Tibial nerve (tissue), 4 donors: ENCODE data around the gene C5. TPM values are rescaled to one million over a fixed set of nuclear protein-coding genes. Genes with fewer than 3 reads are reported as not detected.

Experiments
- DNase-seq, 2 donors: peaks; one replicate each; pipeline ENCODE4 v3.0.0-alpha.2; 2019; ENCODE audit warnings: low spot score in 2 of 2
- H3K27ac ChIP-seq, 4 donors: fragments of 200-600 bp; sonication (generic) in 3 of 4; one replicate each; pipeline ENCODE4 v1.5.1; 2017 to 2019; ENCODE audit warnings: mild to moderate bottlenecking in 1 of 4
- H3K27me3 ChIP-seq, 2 donors: fragments of 200-600 bp; sonication (generic) in 1 of 2; one replicate each; pipeline versions ENCODE4 v1.5.1 to v1.6.0; 2017 to 2019
- H3K36me3 ChIP-seq, 3 donors: fragments of 200-600 bp; sonication (generic); one replicate each; pipeline ENCODE4 v1.5.1; 2018 to 2019
- H3K4me1 ChIP-seq, 4 donors: fragments of 200-600 bp; sonication (generic) in 3 of 4; one replicate each; pipeline ENCODE4 v1.5.1; 2017 to 2019
- H3K4me3 ChIP-seq, 4 donors: fragments of 200-600 bp; sonication (generic) in 3 of 4; one replicate each; pipeline ENCODE4 v1.5.1; 2017 to 2019; ENCODE audit warnings: mild to moderate bottlenecking in 1 of 4, moderate library complexity in 1 of 4
- H3K9me3 ChIP-seq, 4 donors: fragments of 200-600 bp; sonication (generic) in 3 of 4; one replicate each; pipeline ENCODE4 v1.5.1; 2017 to 2019
- CTCF ChIP-seq, 5 experiments: fragments of 200-600 bp in 3 of 5; fragments of 450-650 bp in 2 of 5; sonication (generic) in 3 of 5; IDR thresholded peaks; one replicate each; pipeline ENCODE4 v1.5.1; 2016 to 2019; ENCODE audit warnings: antibody characterized with exemption in 5 of 5, mild to moderate bottlenecking in 3 of 5, moderate library complexity in 2 of 5
- EP300 ChIP-seq, 2 donors: sonication (generic); formaldehyde crosslinking; IDR thresholded peaks; one replicate each; pipeline ENCODE4 v1.6.1; 2017; ENCODE audit warnings: antibody characterized with exemption in 2 of 2, mild to moderate bottlenecking in 1 of 2
- POLR2A ChIP-seq, 2 donors: fragments of 450-650 bp; IDR thresholded peaks; one replicate each; pipeline ENCODE4 v1.6.1; 2017; ENCODE audit warnings: antibody characterized with exemption in 2 of 2, mild to moderate bottlenecking in 2 of 2, moderate library complexity in 2 of 2
- WGBS, 2 donors: methylation state at CpG; one replicate each; pipeline ENCODE4 v1.1.5; 2018; 5-methylcytosine and 5-hydroxymethylcytosine counted together
- total RNA-seq, 4 donors: library from RNA; depleted of rRNA; stranded (reverse); fragments of >200 nt; gene quantifications; one replicate each; pipeline ENCODE4 v1.1.0, GENCODE V29; 2016

The C5 gene
- total RNA-seq, 4 donors from 2014 or later = 18.9 to 33.0 (median 23.2) TPM

DNA sequence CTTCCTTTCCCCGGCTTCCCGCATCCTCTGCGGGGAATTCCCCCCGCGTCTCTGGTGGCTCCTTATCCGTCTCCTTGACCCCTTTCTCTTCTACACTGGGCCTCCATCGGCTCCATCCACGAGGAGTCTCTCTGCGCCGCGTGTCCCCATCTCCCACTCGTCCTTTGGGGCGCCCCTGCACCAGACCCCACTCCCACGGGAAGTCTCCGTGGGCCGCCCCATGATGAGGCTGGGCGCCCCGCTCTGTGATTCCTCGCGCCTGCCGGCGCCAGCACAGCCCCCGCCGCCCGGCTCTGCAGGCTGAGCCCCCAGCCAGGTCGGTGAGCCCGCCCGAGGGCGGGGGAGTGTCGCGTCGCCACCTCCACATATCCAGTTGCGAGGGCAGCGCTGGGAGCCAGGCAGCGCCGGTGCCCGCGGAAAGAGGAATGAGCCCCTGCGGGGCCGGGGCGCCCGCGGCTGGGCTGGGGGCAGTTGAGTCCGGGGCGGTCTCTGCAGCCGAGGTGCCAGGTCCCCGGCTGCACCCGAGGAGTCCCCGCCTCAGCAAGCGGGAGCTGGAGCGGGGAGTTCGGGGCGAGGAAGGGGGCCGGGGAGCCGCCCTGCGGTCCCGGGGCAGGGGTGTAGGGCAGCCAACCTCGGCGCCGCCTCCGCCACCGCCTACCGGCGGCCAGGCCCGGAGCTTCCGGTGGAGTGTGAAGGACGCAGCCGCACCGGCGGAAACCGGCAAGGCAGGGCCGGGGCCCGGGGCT lies 121.4 kb downstream of the C5 start:
- peaks cover 0 to 63% (median 39%) of the 10 kb centered on the region in 4 donors for H3K4me1 ChIP-seq
- no peaks in the 10 kb centered on the region for H3K36me3 ChIP-seq
- WGBS, 2 donors = 1% methylated on average over 22 to 51 of the region's 73 CpGs
- H3K4me3 ChIP-seq = peak overlapping the region; percentile 54 to 84 (median 66)
- no peaks in the 10 kb centered on the region for H3K9me3 ChIP-seq
- H3K27me3 ChIP-seq = no peaks in the 10 kb centered on the region
- peak overlapping the region; percentile 75 to 97 (median 95) for H3K27ac ChIP-seq
- peak; percentile 51 to 59 for DNase-seq
- peak in 1 of 2 donors; percentile 55 for TF ChIP-seq POLR2A (IDR thresholded peaks at IDR 0.05)
- peak; percentile 15 to 66 (median 18) for TF ChIP-seq CTCF (IDR thresholded peaks at IDR 0.05)
- TF ChIP-seq EP300 (IDR thresholded peaks at IDR 0.05) = peak in 1 of 2 donors; percentile 71

- no peaks in the 10 kb centered on the region for H3K36me3 ChIP-seq
- TF ChIP-seq EP300 (IDR thresholded peaks at IDR 0.05) (no peak), POLR2A (IDR thresholded peaks at IDR 0.05) (no peak), CTCF (IDR thresholded peaks at IDR 0.05) (no peak)
- no peaks in the 10 kb centered on the region for H3K27me3 ChIP-seq
- no peaks in the 10 kb centered on the region for H3K9me3 ChIP-seq
- 39 to 55% methylated on average over 14 of the region's 14 CpGs for WGBS, 2 donors
- H3K27ac ChIP-seq = peak overlapping the region; percentile 75 to 97 (median 95)
- no peak for DNase-seq
- H3K4me1 ChIP-seq = peaks cover 0 to 59% (median 39%) of the 10 kb centered on the region in 4 donors
- peak overlapping the region; percentile 54 to 84 (median 66) for H3K4me3 ChIP-seq
Observed at GRCh38 chr9:120928015-120928482, 122.0 kb downstream of the C5 start.

GRCh38 chr9:120927269-120928014 lies 122.6 kb downstream of the C5 start:
- Histone ChIP-seq H3K4me1 (peaks cover 0 to 54% (median 38%) of the 10 kb centered on the region in 4 donors), H3K9me3 (no peaks in the 10 kb centered on the region), H3K4me3 (peak overlapping the region in 2 of 4 donors; percentile 54 to 84), H3K36me3 (no peaks in the 10 kb centered on the region), H3K27me3 (no peaks in the 10 kb centered on the region), H3K27ac (peak overlapping the region; percentile 75 to 97 (median 95))
- no peak for DNase-seq
- 58 to 68% methylated on average over 7 to 8 of the region's 8 CpGs for WGBS, 2 donors
- TF ChIP-seq CTCF (IDR thresholded peaks at IDR 0.05) = no peak

DNA sequence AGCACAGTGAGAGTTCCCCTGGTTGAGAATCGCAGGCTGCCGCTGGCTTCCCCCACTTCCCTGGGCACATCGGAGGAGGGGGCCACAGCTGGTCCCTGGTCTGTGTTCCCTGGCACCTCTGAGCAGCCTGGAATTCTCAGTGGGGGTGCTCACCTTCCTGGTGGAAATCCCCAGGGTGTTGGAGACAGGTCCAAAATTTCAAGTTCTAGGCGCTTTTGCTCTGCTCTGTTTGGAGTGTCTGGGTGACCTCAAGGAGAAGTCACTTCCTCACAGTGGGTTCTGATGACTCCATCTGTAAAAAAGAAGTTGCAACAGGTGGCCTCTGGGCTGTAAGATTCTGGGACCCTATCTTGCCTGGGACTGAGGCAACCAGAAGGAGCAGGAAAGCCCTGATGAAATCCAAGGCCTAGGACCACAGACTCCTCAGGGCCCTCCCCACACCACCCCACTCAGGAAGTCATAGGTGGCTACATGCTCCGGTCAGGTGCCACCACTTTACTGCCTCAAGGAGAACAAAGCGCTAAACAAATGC lies 123.6 kb downstream of the C5 start, which contains the start of gene TRAF1:
Gene TRAF1 (minus strand): TSS at position 400 of the 532 bp plus-strand sequence. CDS start 721 bp downstream, outside the sequence.
- DNase-seq = no peak
- peaks cover 0 to 50% (median 34%) of the 10 kb centered on the region in 4 donors for H3K4me1 ChIP-seq
- H3K9me3 ChIP-seq = no peaks in the 10 kb centered on the region
- 68 to 75% methylated on average over 6 of the region's 6 CpGs for WGBS, 2 donors
- TF ChIP-seq CTCF (IDR thresholded peaks at IDR 0.05) (no peak), EP300 (IDR thresholded peaks at IDR 0.05) (no peak)
- H3K36me3 ChIP-seq = no peaks in the 10 kb centered on the region
- no peaks in the 10 kb centered on the region for H3K27me3 ChIP-seq
- peak within 1 kb of the TSS; percentile 19 to 97 (median 95) for H3K27ac ChIP-seq
- peak within 1 kb of the TSS in 1 of 4 donors; percentile 5 for H3K4me3 ChIP-seq
